ENCODE results near the gene KRTAP25-1. TPM values are rescaled to one million over a fixed set of nuclear protein-coding genes. Genes with fewer than 3 reads are reported as not detected.

KRTAP25-1 gene
- polyA plus RNA-seq, 3 donors, result not detected

- H4K20me1 ChIP-seq (ENCODE audit: insufficient read depth, low read length), result no peaks in the 10 kb centered on the region
- 100% methylated on average over 1 of the region's 4 CpGs for WGBS (ENCODE audit: insufficient coverage)
- intact Hi-C loops (cut with micrococcal nuclease), result no loop called here
- no peak for DNase-seq
- peaks cover 0 to 10% (median 1%) of the 10 kb centered on the region in 7 donors for H3K9me3 Mint-ChIP-seq
- H3K9ac ChIP-seq (ENCODE audit: insufficient read depth, low read length, poor library complexity, severe bottlenecking), result no peak overlapping the region
- H3K9me3 ChIP-seq (replicated peaks in 1 of 2; ENCODE audit: control insufficient read depth in 1 of 2, insufficient read depth in 1 of 2, low read length in 2 of 2), result peaks cover 0 to 4% of the 10 kb centered on the region in 2 donors
- TF ChIP-seq CTCF (IDR thresholded peaks at IDR 0.05), result no peak
- H3K4me3 Mint-ChIP-seq, result no peak overlapping the region
- no peaks in the 10 kb centered on the region for H3K4me1 ChIP-seq (ENCODE audit: control insufficient read depth in 1 of 2, insufficient read depth in 2 of 2, low read length in 2 of 2)
- no peaks in the 10 kb centered on the region for H3K36me3 Mint-ChIP-seq
- H3K36me3 ChIP-seq (replicated peaks in 1 of 2; ENCODE audit: control insufficient read depth in 1 of 2, insufficient read depth in 2 of 2, low read length in 2 of 2), result no peaks in the 10 kb centered on the region
- no peaks in the 10 kb centered on the region for H3K79me2 ChIP-seq (ENCODE audit: insufficient read depth, low read length)
- no peak overlapping the region for H3K27ac Mint-ChIP-seq
- peaks cover 0 to 2% (median 0%) of the 10 kb centered on the region in 3 donors for H3K27me3 Mint-ChIP-seq (ENCODE audit: low read depth in 3 of 3)
- no peak overlapping the region for H3K4me3 ChIP-seq (replicated peaks in 1 of 3; ENCODE audit: low read depth in 2 of 3, low read length in 3 of 3)
- H3K4me2 ChIP-seq (replicated peaks; ENCODE audit: extremely low read depth, low read length, poor library complexity, severe bottlenecking), result no peak overlapping the region
- H2AFZ ChIP-seq (ENCODE audit: insufficient read depth, low read depth, low read length, poor library complexity, severe bottlenecking), result no peak overlapping the region
- no peaks in the 10 kb centered on the region for H3K27me3 ChIP-seq (ENCODE audit: control insufficient read depth in 2 of 2, insufficient read depth in 2 of 2, low read length in 2 of 2)
- H3K27ac ChIP-seq (ENCODE audit: low read depth in 1 of 2, low read length in 2 of 2), result no peak overlapping the region
- H3K4me1 Mint-ChIP-seq, result no peaks in the 10 kb centered on the region
These were observed 31.5 kb downstream of the KRTAP25-1 start for GRCh38 chr21:30257773-30258172.

- Histone ChIP-seq H3K9ac (ENCODE audit: insufficient read depth, low read length, poor library complexity, severe bottlenecking) (no peak overlapping the region), H4K20me1 (ENCODE audit: insufficient read depth, low read length) (no peaks in the 10 kb centered on the region), H3K27ac (ENCODE audit: low read depth in 1 of 2, low read length in 2 of 2) (no peak overlapping the region), H3K4me2 (replicated peaks; ENCODE audit: extremely low read depth, low read length, poor library complexity, severe bottlenecking) (no peak overlapping the region), H3K9me3 (replicated peaks in 1 of 2; ENCODE audit: control insufficient read depth in 1 of 2, insufficient read depth in 1 of 2, low read length in 2 of 2) (no peaks in the 10 kb centered on the region), H2AFZ (ENCODE audit: insufficient read depth, low read depth, low read length, poor library complexity, severe bottlenecking) (no peak overlapping the region), H3K4me3 (replicated peaks in 1 of 3; ENCODE audit: low read depth in 2 of 3, low read length in 3 of 3) (no peak overlapping the region), H3K4me1 (ENCODE audit: control insufficient read depth in 1 of 2, insufficient read depth in 2 of 2, low read length in 2 of 2) (no peaks in the 10 kb centered on the region), H3K79me2 (ENCODE audit: insufficient read depth, low read length) (no peaks in the 10 kb centered on the region), H3K36me3 (replicated peaks in 1 of 2; ENCODE audit: control insufficient read depth in 1 of 2, insufficient read depth in 2 of 2, low read length in 2 of 2) (no peaks in the 10 kb centered on the region), H3K27me3 (ENCODE audit: control insufficient read depth in 2 of 2, insufficient read depth in 2 of 2, low read length in 2 of 2) (no peaks in the 10 kb centered on the region)
- Mint-ChIP-seq H3K9me3 (peaks cover 0 to 3% (median 0%) of the 10 kb centered on the region in 7 donors), H3K27ac (no peak overlapping the region), H3K36me3 (no peaks in the 10 kb centered on the region), H3K4me1 (no peaks in the 10 kb centered on the region), H3K4me3 (no peak overlapping the region), H3K27me3 (ENCODE audit: low read depth in 3 of 3) (peaks cover 0 to 2% (median 0%) of the 10 kb centered on the region in 3 donors)
- WGBS (ENCODE audit: insufficient coverage), result 93% methylated on average over 2 of the region's 4 CpGs
- no peak for DNase-seq
- TF ChIP-seq CTCF (IDR thresholded peaks at IDR 0.05), result no peak
- intact Hi-C loops (cut with micrococcal nuclease), result no loop called here
These were observed 33.2 kb downstream of the KRTAP25-1 start for GRCh38 chr21:30256100-30256499.

Measured in CD14-positive monocyte (primary cell).